Immature natural killer cell (primary cell): ENCODE data around the gene DTNA. TPM values are rescaled to one million over a fixed set of nuclear protein-coding genes. Genes with fewer than 3 reads are reported as not detected.

Source experiments
- DNase-seq, 3 donors: peaks; one replicate each; pipeline ENCODE4 v3.0.0; 2022; ENCODE audit warnings: mixed read lengths in 1 of 3
- H3K27ac Mint-ChIP-seq, 6 donors: one replicate each; pipeline ENCODE4 v1.8.0; 2020; ENCODE audit warnings: mixed read lengths in 6 of 6, mild to moderate bottlenecking in 5 of 6, inconsistent platforms in 4 of 6, moderate library complexity in 3 of 6
- H3K27me3 Mint-ChIP-seq, 3 donors: one replicate each; pipeline ENCODE4 v1.8.0; 2020 to 2021; ENCODE audit warnings: low read depth in 3 of 3, mild to moderate bottlenecking in 3 of 3, mixed read lengths in 3 of 3, moderate library complexity in 3 of 3, inconsistent platforms in 1 of 3
- H3K36me3 Mint-ChIP-seq, 3 donors: one replicate each; pipeline ENCODE4 v1.8.0; 2020; ENCODE audit warnings: mixed read lengths in 3 of 3, inconsistent platforms in 2 of 3, mild to moderate bottlenecking in 2 of 3
- H3K4me1 Mint-ChIP-seq, 2 donors: one replicate each; pipeline ENCODE4 v1.8.0; 2020; ENCODE audit warnings: inconsistent platforms in 2 of 2, mild to moderate bottlenecking in 2 of 2, mixed read lengths in 2 of 2, moderate library complexity in 1 of 2
- H3K4me3 Mint-ChIP-seq, 5 donors: one replicate each; pipeline ENCODE4 v1.8.0; 2020; ENCODE audit warnings: mild to moderate bottlenecking in 5 of 5, mixed read lengths in 5 of 5, inconsistent platforms in 3 of 5, moderate library complexity in 3 of 5
- H3K9me3 Mint-ChIP-seq, 6 donors: one replicate each; pipeline ENCODE4 v1.8.0; 2020; ENCODE audit warnings: mild to moderate bottlenecking in 6 of 6, mixed read lengths in 6 of 6, inconsistent platforms in 4 of 6, moderate library complexity in 3 of 6
- polyA plus RNA-seq, 3 donors: library from polyadenylated mRNA; unstranded; fragments of 300-500 nt; fragmentation: Illumina TruSeq; gene quantifications; one replicate each; pipeline ENCODE4 v1.2.3, GENCODE V29; 2021

Gene DTNA
- polyA plus RNA-seq, 3 donors from 2014 or later = 0.49 TPM; not detected in 2

DNA sequence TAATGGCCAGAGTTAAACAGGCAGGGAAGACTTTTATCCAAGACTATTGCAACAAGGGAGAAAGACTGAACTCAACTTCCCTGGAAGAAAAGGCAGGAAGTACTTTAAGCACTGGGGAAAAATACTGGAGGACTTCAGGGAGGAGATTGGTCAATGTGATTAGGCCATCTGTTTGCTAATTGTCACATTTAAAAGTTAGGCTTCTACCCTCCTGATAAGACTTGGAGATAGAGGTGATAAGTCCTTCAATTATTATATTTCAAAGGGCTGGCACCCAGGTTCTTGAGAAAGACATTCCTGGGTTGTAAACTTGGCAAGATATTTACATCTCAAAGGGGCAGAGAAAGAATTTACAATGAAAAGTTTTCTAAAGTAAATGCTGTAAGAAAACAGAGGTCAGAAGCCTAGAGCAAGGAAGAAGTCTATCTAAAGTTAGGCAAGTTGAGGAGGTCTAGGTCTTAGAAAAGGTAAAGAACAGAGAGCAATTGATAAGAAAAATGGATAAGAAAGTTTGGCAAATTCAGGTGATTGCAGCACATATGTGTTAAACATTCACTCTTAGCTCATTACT is 48.4 kb downstream of the DTNA start:
- H3K27me3 Mint-ChIP-seq = peaks cover 4 to 9% (median 9%) of the 10 kb centered on the region in 3 donors
- H3K36me3 Mint-ChIP-seq = no peaks in the 10 kb centered on the region

DNA sequence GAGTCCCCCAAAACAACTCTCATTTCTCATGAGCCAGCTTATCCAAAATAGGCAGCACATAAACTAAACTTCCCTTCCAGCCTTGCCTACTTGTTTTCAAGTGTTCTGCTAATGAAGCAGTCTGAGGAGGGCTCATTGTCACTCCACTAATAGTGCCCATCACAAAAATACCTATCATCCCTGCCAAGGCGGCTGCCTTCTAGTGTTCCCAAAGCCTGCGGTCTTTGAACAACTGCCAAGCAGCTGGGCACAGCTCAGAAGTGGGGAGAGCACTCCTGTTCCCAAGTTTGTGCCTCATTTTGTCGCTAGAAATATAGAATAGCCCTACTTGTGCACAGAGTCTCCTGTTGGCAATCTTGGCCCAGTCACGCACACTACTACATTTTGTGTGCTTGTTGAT is 50.3 kb downstream of the DTNA start:
- H3K4me3 Mint-ChIP-seq = no peak overlapping the region
- H3K36me3 Mint-ChIP-seq = no peaks in the 10 kb centered on the region
- no peak for DNase-seq
- no peaks in the 10 kb centered on the region for H3K4me1 Mint-ChIP-seq
- peaks cover 0 to 1% (median 0%) of the 10 kb centered on the region in 6 donors for H3K9me3 Mint-ChIP-seq
- peaks cover 1 to 4% (median 4%) of the 10 kb centered on the region in 3 donors for H3K27me3 Mint-ChIP-seq
- no peak overlapping the region for H3K27ac Mint-ChIP-seq

More for the DNA sequence above, 48.4 kb downstream of the DTNA start:
- no peaks in the 10 kb centered on the region for H3K4me1 Mint-ChIP-seq
- peaks cover 0 to 4% (median 0%) of the 10 kb centered on the region in 6 donors for H3K9me3 Mint-ChIP-seq
- no peak for DNase-seq
- H3K27ac Mint-ChIP-seq = no peak overlapping the region
- H3K4me3 Mint-ChIP-seq = no peak overlapping the region

DNA sequence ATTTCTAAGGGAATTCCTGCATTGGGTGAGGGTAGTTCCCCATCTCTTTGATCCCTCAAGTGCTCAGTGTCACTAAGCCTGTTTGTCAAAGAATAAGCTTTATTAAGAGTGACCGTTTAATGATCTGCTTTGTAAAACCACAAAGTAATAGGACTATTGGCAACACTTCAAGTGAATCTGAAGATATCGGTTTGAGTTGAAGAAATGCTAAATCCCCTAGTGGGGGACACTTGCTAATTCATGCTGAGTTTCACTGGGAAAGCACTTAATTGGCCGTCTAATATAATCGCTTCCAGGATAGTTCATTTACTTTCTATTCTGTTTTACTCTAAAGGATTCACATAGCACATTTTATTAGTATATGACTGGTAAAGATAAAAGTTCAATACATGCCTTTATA is 54.4 kb downstream of the DTNA start:
- Mint-ChIP-seq H3K36me3 (no peaks in the 10 kb centered on the region), H3K4me3 (no peak overlapping the region), H3K27ac (no peak overlapping the region), H3K9me3 (peaks cover 0 to 1% (median 0%) of the 10 kb centered on the region in 6 donors), H3K4me1 (no peaks in the 10 kb centered on the region), H3K27me3 (peaks cover 1 to 2% (median 2%) of the 10 kb centered on the region in 3 donors)
- DNase-seq = no peak

GRCh38 chr18:34767601-34768027 is 57.5 kb downstream of the DTNA start:
- Mint-ChIP-seq H3K27ac (no peak overlapping the region), H3K4me1 (no peaks in the 10 kb centered on the region), H3K27me3 (peaks cover 0 to 2% (median 2%) of the 10 kb centered on the region in 3 donors), H3K4me3 (no peak overlapping the region), H3K36me3 (no peaks in the 10 kb centered on the region), H3K9me3 (no peaks in the 10 kb centered on the region)
- no peak for DNase-seq

DNA sequence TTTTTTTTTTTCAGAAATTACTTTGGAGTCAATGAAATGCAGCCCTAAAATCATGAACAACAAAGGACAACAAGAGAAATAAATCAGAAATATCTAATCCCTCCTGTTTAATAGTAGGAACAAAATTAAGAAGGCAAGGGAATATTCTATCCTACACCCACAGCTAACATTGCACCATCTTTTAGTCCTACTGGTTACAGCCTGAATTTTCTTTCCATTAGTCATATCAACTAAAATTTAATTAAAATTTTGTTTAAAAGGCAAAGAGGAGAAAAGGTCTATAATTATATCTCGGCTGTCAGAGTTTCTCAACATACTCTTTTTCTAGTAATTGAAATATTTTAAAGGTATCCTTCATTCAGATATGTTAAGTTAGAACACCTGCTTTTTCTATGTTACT is 61.9 kb downstream of the DTNA start:
- Mint-ChIP-seq H3K27ac (no peak overlapping the region), H3K4me1 (no peaks in the 10 kb centered on the region), H3K27me3 (peaks cover 3 to 10% (median 4%) of the 10 kb centered on the region in 3 donors), H3K9me3 (no peaks in the 10 kb centered on the region), H3K36me3 (no peaks in the 10 kb centered on the region), H3K4me3 (no peak overlapping the region)
- no peak for DNase-seq

GRCh38 chr18:34772887-34773286 is 62.8 kb downstream of the DTNA start:
- DNase-seq = no peak
- no peaks in the 10 kb centered on the region for H3K9me3 Mint-ChIP-seq
- H3K4me3 Mint-ChIP-seq = no peak overlapping the region
- H3K4me1 Mint-ChIP-seq = no peaks in the 10 kb centered on the region
- H3K27me3 Mint-ChIP-seq = peaks cover 3 to 10% (median 5%) of the 10 kb centered on the region in 3 donors
- H3K27ac Mint-ChIP-seq = no peak overlapping the region
- H3K36me3 Mint-ChIP-seq = no peaks in the 10 kb centered on the region

- Mint-ChIP-seq H3K9me3 (no peaks in the 10 kb centered on the region), H3K27ac (no peak overlapping the region), H3K4me1 (no peaks in the 10 kb centered on the region), H3K4me3 (no peak overlapping the region), H3K27me3 (peaks cover 3 to 10% (median 5%) of the 10 kb centered on the region in 3 donors), H3K36me3 (no peaks in the 10 kb centered on the region)
- DNase-seq = no peak
These were observed 63.3 kb downstream of the DTNA start for GRCh38 chr18:34773378-34773777.

DNA sequence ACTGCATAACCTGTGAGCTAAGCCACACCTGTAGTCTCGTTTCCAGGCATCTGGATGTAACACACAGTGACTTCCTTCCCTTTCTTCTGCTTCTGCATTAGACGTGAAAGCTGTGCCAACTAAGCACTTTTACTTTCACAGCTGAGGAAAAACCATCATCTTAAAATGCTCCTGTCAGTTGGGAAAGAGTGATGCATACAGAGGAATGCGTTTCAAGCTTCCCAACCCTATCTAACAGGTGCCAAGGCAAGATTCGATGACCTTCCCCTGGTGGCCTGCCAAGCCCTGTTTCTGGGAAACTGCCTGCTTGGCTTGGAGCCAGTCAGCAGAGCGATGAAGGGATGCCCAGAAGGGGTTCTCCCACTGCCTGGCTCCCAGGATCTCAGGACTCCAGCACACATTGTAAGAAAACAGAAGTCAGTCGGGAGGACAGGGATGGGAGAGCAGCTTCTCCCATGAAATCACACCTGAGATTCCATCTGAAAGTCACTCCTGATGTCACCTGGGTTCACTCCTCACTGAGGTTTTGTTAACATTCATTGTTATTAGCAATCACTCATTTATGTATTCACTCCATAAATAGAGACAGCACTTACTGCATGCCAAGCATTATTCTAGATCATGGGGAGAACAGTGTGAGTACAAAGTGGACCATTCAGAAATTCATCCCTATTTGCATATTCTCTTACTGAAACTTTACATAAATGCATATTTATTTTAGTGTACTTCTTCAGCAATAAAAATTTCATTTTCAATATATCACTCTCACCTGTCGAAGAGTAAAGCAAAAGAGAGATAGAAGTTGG is 64.1 kb downstream of the DTNA start:
- Mint-ChIP-seq H3K36me3 (no peaks in the 10 kb centered on the region), H3K4me1 (no peaks in the 10 kb centered on the region), H3K9me3 (no peaks in the 10 kb centered on the region), H3K4me3 (no peak overlapping the region), H3K27ac (no peak overlapping the region), H3K27me3 (peaks cover 3 to 10% (median 5%) of the 10 kb centered on the region in 3 donors)
- DNase-seq = no peak

- Mint-ChIP-seq H3K36me3 (no peaks in the 10 kb centered on the region), H3K9me3 (no peaks in the 10 kb centered on the region), H3K4me1 (no peaks in the 10 kb centered on the region), H3K27ac (no peak overlapping the region), H3K27me3 (peaks cover 3 to 14% (median 5%) of the 10 kb centered on the region in 3 donors), H3K4me3 (no peak overlapping the region)
- DNase-seq = no peak
These were observed 65.4 kb downstream of the DTNA start for GRCh38 chr18:34775461-34775860.

DNA sequence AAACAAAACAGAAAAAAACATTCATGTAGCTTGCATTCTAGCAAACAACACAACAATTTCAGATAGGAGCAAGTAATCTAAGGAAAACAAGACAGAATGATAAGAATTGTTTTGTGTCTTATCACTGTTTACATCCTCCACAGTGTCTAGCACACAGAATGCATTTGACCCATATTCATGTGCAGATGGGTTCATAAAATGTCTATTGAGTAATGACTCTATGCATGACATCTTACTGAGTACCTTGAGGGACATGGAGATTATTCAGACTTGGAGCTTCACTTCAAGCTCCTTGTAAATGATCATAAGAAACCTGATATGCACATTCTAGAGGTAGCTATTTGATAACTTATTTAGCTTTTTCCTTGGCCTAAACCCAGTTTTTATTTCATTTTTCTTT is 69.0 kb downstream of the DTNA start:
- no peaks in the 10 kb centered on the region for H3K9me3 Mint-ChIP-seq
- peaks cover 2 to 4% (median 3%) of the 10 kb centered on the region in 3 donors for H3K27me3 Mint-ChIP-seq
- no peak overlapping the region for H3K27ac Mint-ChIP-seq
- no peak for DNase-seq
- no peaks in the 10 kb centered on the region for H3K36me3 Mint-ChIP-seq
- peaks cover 0 to 2% of the 10 kb centered on the region in 2 donors for H3K4me1 Mint-ChIP-seq
- no peak overlapping the region for H3K4me3 Mint-ChIP-seq

DNA sequence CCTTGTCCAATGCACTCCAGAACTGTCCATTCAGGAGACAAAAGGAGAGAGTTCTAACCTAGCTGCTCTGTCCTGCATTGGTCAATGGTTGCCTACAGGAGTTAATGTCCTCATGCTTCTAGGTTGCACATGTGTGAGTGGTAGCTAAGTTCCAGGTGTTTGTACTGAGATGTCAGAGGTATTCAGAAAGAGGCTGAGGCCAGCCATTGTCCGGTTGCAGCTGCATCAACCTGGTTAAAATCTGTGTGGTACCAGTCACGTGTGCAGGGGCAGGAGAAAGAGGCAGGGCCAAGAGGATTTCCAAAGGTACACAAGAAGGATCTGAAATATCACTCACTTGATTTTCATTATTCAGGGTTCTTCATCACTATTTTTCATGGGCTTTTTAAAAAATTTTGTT is 70.8 kb downstream of the DTNA start:
- H3K4me3 Mint-ChIP-seq = no peak overlapping the region
- H3K9me3 Mint-ChIP-seq = no peaks in the 10 kb centered on the region
- peaks cover 0 to 2% of the 10 kb centered on the region in 2 donors for H3K4me1 Mint-ChIP-seq
- peaks cover 2 to 4% (median 4%) of the 10 kb centered on the region in 3 donors for H3K27me3 Mint-ChIP-seq
- H3K36me3 Mint-ChIP-seq = no peaks in the 10 kb centered on the region
- DNase-seq = no peak
- no peak overlapping the region for H3K27ac Mint-ChIP-seq

DNA sequence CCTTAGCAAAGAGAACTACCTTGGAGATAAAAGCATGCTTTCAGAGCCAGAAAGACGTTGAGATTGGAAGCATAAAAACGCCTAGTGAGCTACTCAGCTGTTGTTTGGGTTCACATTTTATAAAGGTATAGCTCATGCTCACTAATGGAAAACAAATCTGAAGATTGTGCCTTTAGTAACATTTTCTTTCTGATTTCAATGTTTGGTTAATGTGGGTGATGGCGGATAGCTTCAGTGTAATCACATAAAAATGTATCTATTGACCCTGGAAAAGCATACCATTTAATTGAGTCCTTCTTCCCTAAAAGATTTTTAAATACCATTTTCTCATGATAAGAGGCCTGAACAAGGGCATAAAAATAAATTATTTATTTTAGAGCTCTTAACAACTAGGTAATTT is 73.4 kb downstream of the DTNA start:
- Mint-ChIP-seq H3K9me3 (no peaks in the 10 kb centered on the region), H3K27ac (no peak overlapping the region), H3K4me1 (peaks cover 0 to 2% of the 10 kb centered on the region in 2 donors), H3K36me3 (no peaks in the 10 kb centered on the region), H3K4me3 (no peak overlapping the region), H3K27me3 (peaks cover 0 to 4% (median 4%) of the 10 kb centered on the region in 3 donors)
- no peak for DNase-seq

- Mint-ChIP-seq H3K9me3 (no peaks in the 10 kb centered on the region), H3K27ac (no peak overlapping the region), H3K4me1 (peaks cover 0 to 2% of the 10 kb centered on the region in 2 donors), H3K36me3 (no peaks in the 10 kb centered on the region), H3K27me3 (peaks cover 0 to 4% (median 4%) of the 10 kb centered on the region in 3 donors), H3K4me3 (no peak overlapping the region)
- DNase-seq = no peak
These were observed 76.2 kb downstream of the DTNA start for GRCh38 chr18:34786162-34786741.

DNA sequence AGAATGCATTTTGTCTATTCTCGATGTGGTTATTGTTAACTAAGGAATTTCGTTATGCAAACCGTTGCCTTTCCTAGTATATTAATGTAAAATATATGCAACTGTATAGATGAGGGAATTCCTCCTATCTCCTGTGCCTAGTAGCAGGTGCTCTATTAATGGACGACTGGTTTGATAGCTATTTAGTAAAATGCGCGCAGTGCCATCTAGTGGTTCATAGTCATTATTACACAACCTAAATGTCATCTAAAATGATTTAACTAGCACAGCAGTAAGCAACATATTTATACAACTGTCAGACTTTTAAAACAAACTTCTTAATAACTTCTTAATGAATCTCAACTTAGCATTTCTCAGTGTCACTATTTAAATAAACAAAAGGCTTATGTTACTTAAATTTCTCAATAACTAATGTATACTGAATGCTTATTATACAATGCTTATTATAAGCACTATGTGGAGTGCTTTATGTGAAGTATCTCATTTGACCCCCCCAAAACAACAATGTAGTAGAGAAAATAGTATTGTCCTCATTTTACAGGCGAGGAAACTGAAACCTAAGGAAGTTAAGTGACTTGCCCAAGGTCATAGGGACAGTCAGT is 77.9 kb downstream of the DTNA start:
- no peak overlapping the region for H3K4me3 Mint-ChIP-seq
- peak; percentile 20 to 37 (median 37) for DNase-seq
- no peaks in the 10 kb centered on the region for H3K9me3 Mint-ChIP-seq
- H3K4me1 Mint-ChIP-seq = peaks cover 0 to 2% of the 10 kb centered on the region in 2 donors
- peaks cover 0 to 4% (median 4%) of the 10 kb centered on the region in 3 donors for H3K27me3 Mint-ChIP-seq
- no peaks in the 10 kb centered on the region for H3K36me3 Mint-ChIP-seq
- H3K27ac Mint-ChIP-seq = no peak overlapping the region
